CD4-positive, alpha-beta memory T cell (primary cell): ENCODE data around the gene C19orf18. TPM values are rescaled to one million over a fixed set of nuclear protein-coding genes. Genes with fewer than 3 reads are reported as not detected.
A peak's percentile ranks its signal among the peaks of the same experiment; 100 is the strongest.

Experiments
- CTCF ChIA-PET: fragments of 350-600 bp; sonication (Branson Sonifier 250); formaldehyde crosslinking; loops from one replicate; lab custom pipeline; 2021; ENCODE audit warnings: inconsistent platforms; ENCODE audit not compliant: partially characterized antibody; lab: Charles Lee
- POLR2A ChIA-PET: fragments of 350-600 bp; sonication (Branson Sonifier 250); formaldehyde crosslinking; loops from one replicate; lab custom pipeline; 2021; ENCODE audit not compliant: partially characterized antibody; lab: Charles Lee
- DNase-seq, 5 donors: peaks; one replicate each; pipeline versions ENCODE4 v3.0.0 to v3.0.0-alpha.2; 2020 to 2022; ENCODE audit warnings: mixed read lengths in 1 of 5
- H3K27ac ChIP-seq: one replicate; pipeline ENCODE4 v1.7.0; 2013; ENCODE audit warnings: low read depth, low read length
- H3K27me3 ChIP-seq: 2 replicates; pipeline ENCODE4 v1.7.0; 2013; ENCODE audit warnings: mild to moderate bottlenecking, low read length, moderate library complexity; ENCODE audit not compliant: insufficient read depth
- H3K36me3 ChIP-seq: 2 replicates; pipeline ENCODE4 v1.7.0; 2013; ENCODE audit warnings: mild to moderate bottlenecking, low read length, moderate library complexity; ENCODE audit not compliant: insufficient read depth
- H3K4me1 ChIP-seq: 2 replicates; pipeline ENCODE4 v1.7.0; 2013; ENCODE audit warnings: mild to moderate bottlenecking, low read length, moderate library complexity; ENCODE audit not compliant: insufficient read depth
- H3K4me3 ChIP-seq, 2 donors: one replicate each; pipeline ENCODE4 v1.7.0; 2013; ENCODE audit warnings: low read length in 2 of 2, mild to moderate bottlenecking in 1 of 2
- H3K9me3 ChIP-seq, 2 donors: one replicate each; pipeline ENCODE4 v1.7.0; 2013; ENCODE audit warnings: low read length in 2 of 2, control low read depth in 1 of 2; ENCODE audit not compliant: control insufficient read depth in 1 of 2
- H3K27ac Mint-ChIP-seq, 7 donors: one replicate each; pipeline ENCODE4 v1.8.0; 2020 to 2021; ENCODE audit warnings: mixed read lengths in 7 of 7, mild to moderate bottlenecking in 6 of 7, inconsistent platforms in 3 of 7, moderate library complexity in 3 of 7
- H3K27me3 Mint-ChIP-seq, 2 donors: one replicate each; pipeline ENCODE4 v1.8.0; 2020 to 2021; ENCODE audit warnings: mixed read lengths in 2 of 2
- H3K36me3 Mint-ChIP-seq, 2 donors: one replicate each; pipeline ENCODE4 v1.8.0; 2020 to 2021; ENCODE audit warnings: mixed read lengths in 2 of 2, inconsistent platforms in 1 of 2, mild to moderate bottlenecking in 1 of 2
- H3K4me1 Mint-ChIP-seq, 4 donors: one replicate each; pipeline ENCODE4 v1.8.0; 2020 to 2021; ENCODE audit warnings: mixed read lengths in 4 of 4, mild to moderate bottlenecking in 1 of 4
- H3K4me3 Mint-ChIP-seq, 8 donors: one replicate each; pipeline ENCODE4 v1.8.0; 2020 to 2021; ENCODE audit warnings: mixed read lengths in 8 of 8, mild to moderate bottlenecking in 7 of 8, moderate library complexity in 6 of 8, inconsistent platforms in 3 of 8
- H3K9me3 Mint-ChIP-seq, 8 donors: one replicate each; pipeline ENCODE4 v1.8.0; 2020 to 2021; ENCODE audit warnings: mixed read lengths in 8 of 8, mild to moderate bottlenecking in 5 of 8, inconsistent platforms in 3 of 8, moderate library complexity in 1 of 8
- intact Hi-C: fragments of 100-400 bp; cut with micrococcal nuclease; formaldehyde crosslinking; loops from one replicate; pipeline ENCODE4 v1.15.1; 2023
- polyA plus RNA-seq, 2 donors: library from polyadenylated mRNA; unstranded; fragments of 300-500 nt; fragmentation: Illumina TruSeq; gene quantifications; one replicate each; pipeline ENCODE4 v1.2.3, GENCODE V29; 2021
- total RNA-seq, 2 experiments: library from RNA; stranded (reverse); gene quantifications; one replicate each; pipeline ENCODE4 v1.2.3, GENCODE V29; 2021

The C19orf18 gene
- total and polyA plus RNA-seq, 4 experiments from 2014 or later = 0.22 to 1.2 (median 0.76) TPM; not detected in 1

DNA sequence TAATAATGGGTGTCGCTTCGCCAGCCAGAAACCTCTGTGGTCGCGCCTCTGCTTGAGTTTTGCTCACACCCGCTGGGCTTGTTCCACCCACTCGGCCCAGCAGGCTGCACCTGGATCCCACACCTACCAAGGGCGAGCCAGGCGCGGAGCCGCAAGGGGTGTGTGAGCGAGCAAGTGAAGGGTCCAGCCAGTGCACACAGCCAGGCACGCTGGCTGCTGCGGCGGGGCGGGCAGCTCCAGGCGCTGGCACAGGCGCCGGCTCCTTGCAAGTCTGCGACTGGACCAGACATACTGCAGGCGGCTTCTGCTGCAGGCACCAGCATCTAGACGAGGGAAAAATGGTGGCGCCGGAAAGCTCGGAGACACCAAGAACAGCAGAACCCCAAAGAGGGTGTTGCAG, 25.0 kb downstream of the C19orf18 start:
- DNase-seq = no peak
- Mint-ChIP-seq H3K27me3 (no peaks in the 10 kb centered on the region), H3K4me3 (peak overlapping the region in 1 of 8 donors; percentile 15), H3K9me3 (peaks cover 4 to 56% (median 50%) of the 10 kb centered on the region in 8 donors), H3K36me3 (peaks cover 21 to 35% of the 10 kb centered on the region in 2 donors), H3K4me1 (peaks cover 13 to 24% (median 20%) of the 10 kb centered on the region in 4 donors), H3K27ac (no peak overlapping the region)
- peaks cover 18% of the 10 kb centered on the region for H3K4me1 ChIP-seq
- no peaks in the 10 kb centered on the region for H3K36me3 ChIP-seq
- ChIA-PET POLR2A (interaction anchor here (2.2 kb wide), 1 partner anchor 53 kb away, joined by 12 read pairs; the partner anchor contains the start of gene ZNF606), CTCF (no interaction called here)
- H3K9me3 ChIP-seq = peaks cover 0 to 17% of the 10 kb centered on the region in 2 donors
- no peaks in the 10 kb centered on the region for H3K27me3 ChIP-seq
- H3K27ac ChIP-seq = no peak overlapping the region
- intact Hi-C loops = no loop called here
- H3K4me3 ChIP-seq = no peak overlapping the region

DNA sequence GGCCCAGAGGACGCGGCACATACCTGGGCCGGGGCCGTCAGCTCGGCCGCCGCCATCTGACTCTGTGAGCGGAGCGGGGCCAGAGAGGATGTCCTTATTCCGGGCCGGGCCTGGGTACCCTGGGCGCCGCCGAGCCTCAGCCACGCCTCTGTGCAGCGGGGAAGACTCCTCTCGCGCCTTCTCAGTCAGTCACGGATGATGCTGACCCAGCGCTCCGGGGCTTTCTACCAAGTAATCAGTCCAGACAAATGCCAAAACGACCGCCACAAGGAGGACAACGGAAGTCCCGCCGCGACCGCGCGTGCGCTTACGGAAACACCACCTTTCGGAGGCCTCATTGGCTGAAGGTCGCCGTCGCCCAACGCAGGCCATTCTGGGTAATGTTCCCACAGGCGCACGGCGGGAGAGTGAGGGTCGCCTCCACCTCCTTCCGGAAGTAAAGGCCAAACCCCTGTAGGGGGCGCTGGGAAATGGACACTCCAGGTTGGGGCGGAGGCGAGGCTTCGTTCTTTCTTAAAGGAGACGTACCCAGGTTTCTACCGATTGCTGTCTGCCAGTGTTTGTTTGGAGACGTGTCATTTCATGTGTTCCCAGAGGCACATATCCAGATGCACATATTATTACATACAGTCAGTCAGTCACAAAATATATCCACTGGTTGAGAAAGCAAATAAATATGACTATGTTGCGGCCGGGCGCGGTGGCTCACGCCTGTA, 26.8 kb downstream of the C19orf18 start, which contains the start of gene ZNF256:
ZNF256 (minus strand) TSS at position 288 of the 716 bp plus-strand sequence; CDS start at position 56, 232 bp downstream.
- H3K27me3 ChIP-seq = no peaks in the 10 kb centered on the region
- intact Hi-C loops = loop anchor here (1.0 kb wide), 4 partner anchors 31 to 208 kb away; partner anchors contain the start of genes ZNF417, ZNF586 and ZNF606
- Mint-ChIP-seq H3K36me3 (peaks cover 38 to 51% of the 10 kb centered on the region in 2 donors), H3K9me3 (peaks cover 4 to 63% (median 55%) of the 10 kb centered on the region in 8 donors), H3K4me3 (peak within 1 kb of the TSS; percentile 90 to 98 (median 95)), H3K4me1 (peaks cover 15 to 24% (median 20%) of the 10 kb centered on the region in 4 donors), H3K27me3 (no peaks in the 10 kb centered on the region), H3K27ac (peak within 1 kb of the TSS; percentile 78 to 98 (median 92))
- peak within 1 kb of the TSS; percentile 69 to 89 for H3K4me3 ChIP-seq
- peak within 1 kb of the TSS; percentile 66 for H3K27ac ChIP-seq
- peak; percentile 79 to 85 (median 82) for DNase-seq
- ChIA-PET POLR2A (interaction anchor here (1.0 to 2.2 kb wide), 2 partner anchors 55 kb away, joined by 3 to 12 read pairs; partner anchors contain the start of gene ZNF606), CTCF (no interaction called here)
- H3K9me3 ChIP-seq = peaks cover 0 to 34% of the 10 kb centered on the region in 2 donors
- H3K36me3 ChIP-seq = peaks cover 10% of the 10 kb centered on the region
- H3K4me1 ChIP-seq = peaks cover 18% of the 10 kb centered on the region

DNA sequence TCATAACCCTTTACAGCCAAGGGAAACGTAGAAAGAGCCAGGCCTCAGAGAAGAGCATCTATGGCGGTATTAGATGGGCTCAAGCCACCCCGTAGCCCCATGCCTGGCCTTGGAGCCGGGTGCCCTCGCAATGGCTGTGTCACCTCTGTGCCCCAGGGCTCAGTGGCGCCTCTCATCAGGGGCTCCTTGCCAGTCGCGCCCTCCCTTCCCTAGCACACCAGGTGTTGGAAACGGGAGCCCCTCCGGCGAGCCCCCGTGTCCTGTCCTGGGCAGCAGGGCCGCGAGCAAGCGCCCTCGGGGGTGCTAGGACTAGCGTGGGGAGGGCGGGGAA, 27.3 kb downstream of the C19orf18 start:
- intact Hi-C loops = loop anchor here (1.0 kb wide), 4 partner anchors 31 to 208 kb away; partner anchors contain the start of genes ZNF417, ZNF586 and ZNF606
- DNase-seq = peak in 1 of 5 donors; percentile 34
- peaks cover 18% of the 10 kb centered on the region for H3K4me1 ChIP-seq
- Mint-ChIP-seq H3K27me3 (no peaks in the 10 kb centered on the region), H3K27ac (peak overlapping the region in 3 of 7 donors; percentile 62 to 88 (median 63)), H3K4me3 (peak overlapping the region; percentile 47 to 98 (median 95)), H3K9me3 (peaks cover 4 to 66% (median 60%) of the 10 kb centered on the region in 8 donors), H3K36me3 (peaks cover 43 to 56% of the 10 kb centered on the region in 2 donors), H3K4me1 (peaks cover 15 to 24% (median 20%) of the 10 kb centered on the region in 4 donors)
- H3K36me3 ChIP-seq = peaks cover 15% of the 10 kb centered on the region
- H3K27me3 ChIP-seq = no peaks in the 10 kb centered on the region
- ChIA-PET CTCF (no interaction called here), POLR2A (interaction anchor here (1.0 kb wide), 1 partner anchor 55 kb away, joined by 3 read pairs; the partner anchor contains the start of gene ZNF606)
- peaks cover 0 to 39% of the 10 kb centered on the region in 2 donors for H3K9me3 ChIP-seq
- H3K27ac ChIP-seq = peak overlapping the region; percentile 66
- peak overlapping the region; percentile 69 to 89 for H3K4me3 ChIP-seq

- H3K9me3 Mint-ChIP-seq = peaks cover 6 to 67% (median 63%) of the 10 kb centered on the region in 8 donors
- H3K4me1 Mint-ChIP-seq = peaks cover 15 to 24% (median 20%) of the 10 kb centered on the region in 4 donors
- peaks cover 23% of the 10 kb centered on the region for H3K36me3 ChIP-seq
- CTCF ChIA-PET = no interaction called here
- no peaks in the 10 kb centered on the region for H3K27me3 Mint-ChIP-seq
- H3K4me1 ChIP-seq = peaks cover 18% of the 10 kb centered on the region
- no peak overlapping the region for H3K27ac ChIP-seq
- peaks cover 6 to 46% of the 10 kb centered on the region in 2 donors for H3K9me3 ChIP-seq
- peak overlapping the region; percentile 69 to 89 for H3K4me3 ChIP-seq
- H3K4me3 Mint-ChIP-seq = peak overlapping the region; percentile 47 to 98 (median 95)
- no peaks in the 10 kb centered on the region for H3K27me3 ChIP-seq
- DNase-seq = no peak
- intact Hi-C loops = no loop called here
- H3K27ac Mint-ChIP-seq = peak overlapping the region in 6 of 7 donors; percentile 35 to 70 (median 42)
- peaks cover 51 to 64% of the 10 kb centered on the region in 2 donors for H3K36me3 Mint-ChIP-seq
- POLR2A ChIA-PET = no interaction called here
Observed at GRCh38 chr19:57946316-57946715, 28.0 kb downstream of the C19orf18 start.

DNA sequence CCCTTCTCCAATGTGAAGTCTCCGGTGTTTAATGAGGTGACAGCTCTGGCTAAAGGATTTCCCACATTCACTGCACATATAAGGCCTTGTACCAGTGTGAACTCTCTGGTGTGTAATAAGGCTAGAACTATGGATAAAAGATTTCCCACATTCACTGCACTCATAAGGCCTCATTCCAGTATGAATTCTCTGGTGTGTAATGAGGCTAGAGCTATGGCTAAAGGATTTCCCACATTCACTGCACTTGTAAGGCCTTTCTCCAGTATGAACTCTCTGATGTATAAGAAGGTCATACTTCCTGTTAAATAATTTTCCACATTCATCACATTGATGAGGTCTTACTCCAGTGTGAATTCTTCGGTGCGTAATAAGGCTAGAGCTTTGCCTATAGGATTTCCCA, 32.7 kb downstream of the C19orf18 start:
- peaks cover 8% of the 10 kb centered on the region for H3K4me1 ChIP-seq
- H3K36me3 ChIP-seq = peaks cover 28% of the 10 kb centered on the region
- intact Hi-C loops = no loop called here
- CTCF ChIA-PET = no interaction called here
- H3K27me3 Mint-ChIP-seq = no peaks in the 10 kb centered on the region
- peaks cover 4 to 98% (median 84%) of the 10 kb centered on the region in 8 donors for H3K9me3 Mint-ChIP-seq
- POLR2A ChIA-PET = no interaction called here
- H3K27ac ChIP-seq = no peak overlapping the region
- no peak overlapping the region for H3K4me3 Mint-ChIP-seq
- H3K4me3 ChIP-seq = no peak overlapping the region
- no peak overlapping the region for H3K27ac Mint-ChIP-seq
- H3K36me3 Mint-ChIP-seq = peaks cover 80 to 84% of the 10 kb centered on the region in 2 donors
- H3K4me1 Mint-ChIP-seq = peaks cover 10 to 13% (median 12%) of the 10 kb centered on the region in 4 donors
- peaks cover 10 to 60% of the 10 kb centered on the region in 2 donors for H3K9me3 ChIP-seq
- no peaks in the 10 kb centered on the region for H3K27me3 ChIP-seq
- DNase-seq = no peak

DNA sequence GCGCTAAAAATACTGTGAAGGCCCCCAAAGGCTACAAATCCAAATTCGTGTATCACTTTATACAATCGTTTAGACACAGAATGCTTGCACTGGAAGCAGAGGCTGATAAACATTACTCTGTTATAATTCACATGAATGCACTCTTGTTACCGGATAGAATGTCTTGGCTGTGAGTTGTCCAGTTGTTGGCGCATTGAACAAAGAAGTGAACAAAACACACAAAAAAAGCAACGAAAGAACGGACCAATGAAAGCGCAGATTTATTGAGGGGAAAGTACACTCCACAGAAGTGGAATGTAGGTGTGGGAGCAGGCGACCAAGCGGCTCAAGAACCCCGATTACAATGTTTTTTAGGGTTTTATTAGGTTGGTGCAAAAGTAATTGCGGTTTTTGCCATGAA, 38.6 kb downstream of the C19orf18 start:
- no peak overlapping the region for H3K4me3 ChIP-seq
- peaks cover under 1 to 39% of the 10 kb centered on the region in 2 donors for H3K9me3 ChIP-seq
- no peak for DNase-seq
- Mint-ChIP-seq H3K27ac (peak overlapping the region in 1 of 7 donors; percentile 77), H3K36me3 (peaks cover 49 to 63% of the 10 kb centered on the region in 2 donors), H3K27me3 (no peaks in the 10 kb centered on the region), H3K9me3 (peaks cover 2 to 95% (median 81%) of the 10 kb centered on the region in 8 donors), H3K4me1 (peaks cover 0 to 11% (median 4%) of the 10 kb centered on the region in 4 donors), H3K4me3 (peak overlapping the region in 2 of 8 donors; percentile 34 to 87)
- H3K27ac ChIP-seq = no peak overlapping the region
- intact Hi-C loops = no loop called here
- H3K36me3 ChIP-seq = no peaks in the 10 kb centered on the region
- no peaks in the 10 kb centered on the region for H3K27me3 ChIP-seq
- peaks cover 6% of the 10 kb centered on the region for H3K4me1 ChIP-seq
- POLR2A ChIA-PET = interaction anchor here (0.7 to 1.2 kb wide), 2 partner anchors 19 to 68 kb away, joined by 4 to 5 read pairs; partner anchors contain the start of gene ZNF606
- CTCF ChIA-PET = no interaction called here
